Measurements from ENCODE around the gene KSR1. TPM values are rescaled to one million over a fixed set of nuclear protein-coding genes. Genes with fewer than 3 reads are reported as not detected.

Gene KSR1
- total and polyA plus RNA-seq, 10 of the 15 experiments (the other 5 are each of a cell fraction or from before 2014, with no cell fraction given): 0.97 to 66.6 (median 22.9) TPM

GRCh38 chr17:27539152-27539551 is 82.9 kb downstream of the KSR1 start:
- H3K27me3 ChIP-seq (replicated peaks in 1 of 2; ENCODE audit: control insufficient read depth in 2 of 2, insufficient read depth in 2 of 2, low read length in 1 of 2): no peaks in the 10 kb centered on the region
- ChIA-PET SMC1A (ENCODE audit: uncharacterized antibody, unreplicated experiment) (interaction anchor here (0.7 to 8.5 kb wide), 3 partner anchors 8 to 83 kb away, joined by 3 to 77 read pairs (median 3); partner anchors contain the start of gene KSR1), CTCF (interaction anchor here (1.2 to 8.5 kb wide), 3 partner anchors 8 to 81 kb away, joined by 3 to 60 read pairs (median 9); no protein-coding TSS in a partner anchor), RAD21 (ENCODE audit: unreplicated experiment) (interaction anchor here (1.9 kb wide), 1 partner anchor 20 kb away, joined by 9 read pairs; no protein-coding TSS in a partner anchor), POLR2A (no interaction called here)
- no peaks in the 10 kb centered on the region for H3K9me3 ChIP-seq (replicated peaks; ENCODE audit: control insufficient read depth, insufficient read depth, low read length)
- H3K4me1 ChIP-seq (ENCODE audit: control insufficient read depth, insufficient read depth, low read length): peaks cover 40% of the 10 kb centered on the region
- FAIRE-seq (no peak), ATAC-seq (no peak), DNase-seq (ENCODE audit: low read depth, low spot score) (no peak)
- H3K36me3 ChIP-seq (ENCODE audit: control insufficient read depth in 2 of 2, insufficient read depth in 2 of 2, low read length in 1 of 2): peaks cover 0 to 2% of the 10 kb centered on the region in 2 experiments; a peak in 2 of 4 replicates
- no peak overlapping the region for H3K27ac ChIP-seq (ENCODE audit: control insufficient read depth, insufficient read depth)
- BruUV-seq (replicated peaks): no TSS peak
- WGBS (ENCODE audit: insufficient coverage, insufficient replicate concordance, low lambda C conversion rate, missing lambda C conversion rate): over 99% methylated on average over 8 of the region's 8 CpGs
- H2AFZ ChIP-seq (ENCODE audit: control insufficient read depth, low read depth, low read length): no peak overlapping the region
- intact Hi-C loops (cut with micrococcal nuclease; ENCODE audit: unreplicated experiment) (no loop called here), in situ Hi-C loops (cut with MboI) (no loop called here)
- H4K20me1 ChIP-seq (ENCODE audit: control insufficient read depth, insufficient read depth): peaks cover 26% of the 10 kb centered on the region
- no peak overlapping the region for H3K4me2 ChIP-seq (ENCODE audit: control insufficient read depth, insufficient read depth)
- no peak overlapping the region for H3K9ac ChIP-seq (ENCODE audit: control insufficient read depth, insufficient read depth, low read length)
- TF ChIP-seq NFYA (IDR thresholded peaks at IDR 0.05; ENCODE audit: borderline replicate concordance, low read depth, low read length): no peak
- no peak for TF ChIP-seq SIN3A (IDR thresholded peaks at IDR 0.05; ENCODE audit: low read depth, low read length)
- TF ChIP-seq, protein P1, sequence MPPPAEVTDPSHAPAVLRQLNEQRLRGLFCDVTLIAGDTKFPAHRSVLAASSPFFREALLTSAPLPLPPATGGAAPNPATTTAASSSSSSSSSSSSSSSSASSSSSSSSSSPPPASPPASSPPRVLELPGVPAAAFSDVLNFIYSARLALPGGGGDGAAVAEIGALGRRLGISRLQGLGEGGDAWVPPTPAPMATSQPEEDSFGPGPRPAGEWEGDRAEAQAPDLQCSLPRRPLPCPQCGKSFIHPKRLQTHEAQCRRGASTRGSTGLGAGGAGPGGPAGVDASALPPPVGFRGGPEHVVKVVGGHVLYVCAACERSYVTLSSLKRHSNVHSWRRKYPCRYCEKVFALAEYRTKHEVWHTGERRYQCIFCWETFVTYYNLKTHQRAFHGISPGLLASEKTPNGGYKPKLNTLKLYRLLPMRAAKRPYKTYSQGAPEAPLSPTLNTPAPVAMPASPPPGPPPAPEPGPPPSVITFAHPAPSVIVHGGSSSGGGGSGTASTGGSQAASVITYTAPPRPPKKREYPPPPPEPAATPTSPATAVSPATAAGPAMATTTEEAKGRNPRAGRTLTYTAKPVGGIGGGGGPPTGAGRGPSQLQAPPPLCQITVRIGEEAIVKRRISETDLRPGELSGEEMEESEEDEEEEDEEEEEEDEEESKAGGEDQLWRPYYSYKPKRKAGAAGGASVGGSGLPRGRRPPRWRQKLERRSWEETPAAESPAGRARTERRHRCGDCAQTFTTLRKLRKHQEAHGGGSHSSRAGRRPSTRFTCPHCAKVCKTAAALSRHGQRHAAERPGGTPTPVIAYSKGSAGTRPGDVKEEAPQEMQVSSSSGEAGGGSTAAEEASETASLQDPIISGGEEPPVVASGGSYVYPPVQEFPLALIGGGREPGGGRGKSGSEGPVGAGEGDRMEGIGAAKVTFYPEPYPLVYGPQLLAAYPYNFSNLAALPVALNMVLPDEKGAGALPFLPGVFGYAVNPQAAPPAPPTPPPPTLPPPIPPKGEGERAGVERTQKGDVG (CRISPR knock-in tag; IDR thresholded peaks at IDR 0.05): no peak
- peaks cover 25% of the 10 kb centered on the region for H3K79me2 ChIP-seq (ENCODE audit: control insufficient read depth, insufficient read depth, low read length)
- no peak overlapping the region for H3K4me3 ChIP-seq

Data from GM12878 (cell line).